OCI-M1 (cell line): ENCODE data around the gene LRP1-AS.
A peak's percentile ranks its signal among the peaks of the same experiment; 100 is the strongest.
"Not testable (repeated sequence)": the region's sequence is repeated elsewhere in the genome, so short reads cannot be mapped to it uniquely, and the experiment has no call there.

Experiments
- DNase-seq: peaks from one replicate; lab custom pipeline; 2025; lab: John Stamatoyannopoulos, UW

LRP1-AS gene

GRCh38 chr12:57139796-57140649 is 7.4 kb downstream of the LRP1-AS start:
- peak; percentile 33 for DNase-seq

- DNase-seq: peak; percentile 47
Measured at GRCh38 chr12:57138526-57139272, 8.7 kb downstream of the LRP1-AS start.

GRCh38 chr12:57135527-57136326 is 11.7 kb downstream of the LRP1-AS start:
- no peak for DNase-seq

- no peak for DNase-seq
Measured at GRCh38 chr12:57134949-57135348, 12.5 kb downstream of the LRP1-AS start.

GRCh38 chr12:57133916-57134315 is 13.5 kb downstream of the LRP1-AS start:
- no peak for DNase-seq

GRCh38 chr12:57133013-57133569 is 14.3 kb downstream of the LRP1-AS start:
- no peak for DNase-seq

GRCh38 chr12:57131896-57132744 is 15.3 kb downstream of the LRP1-AS start:
- no peak for DNase-seq

- DNase-seq: no peak
Measured at GRCh38 chr12:57130941-57131340, 16.5 kb downstream of the LRP1-AS start.

- DNase-seq: no peak
Measured at GRCh38 chr12:57129889-57130288, 17.5 kb downstream of the LRP1-AS start.

- DNase-seq: no peak
Measured at GRCh38 chr12:57129321-57129842, 18.0 kb downstream of the LRP1-AS start.

GRCh38 chr12:57128519-57129247 is 18.7 kb downstream of the LRP1-AS start:
- no peak for DNase-seq

- DNase-seq: no peak
Measured at GRCh38 chr12:57127726-57128518, 19.5 kb downstream of the LRP1-AS start, which contains the start of gene LRP1. TSS of gene LRP1 (plus strand) at chr12:57128483. CDS start at chr12:57128965, 482 bp downstream.

- DNase-seq: peak; percentile 64
Measured at GRCh38 chr12:57127101-57127725, 20.2 kb downstream of the LRP1-AS start.

GRCh38 chr12:57126561-57126960 is 20.9 kb downstream of the LRP1-AS start:
- peak; percentile 24 for DNase-seq

- no peak for DNase-seq
Measured at GRCh38 chr12:57126061-57126460, 21.4 kb downstream of the LRP1-AS start.

GRCh38 chr12:57124261-57124877 is 23.1 kb downstream of the LRP1-AS start:
- peak; percentile 85 for DNase-seq

GRCh38 chr12:57123813-57124212 is 23.6 kb downstream of the LRP1-AS start:
- no peak for DNase-seq

- not testable (repeated sequence) for DNase-seq
Measured at GRCh38 chr12:57120718-57121117, 26.7 kb downstream of the LRP1-AS start.
